Smooth muscle cell (in vitro differentiated cells): Measurements from ENCODE around the gene MESD. TPM values are rescaled to one million over a fixed set of nuclear protein-coding genes. Genes with fewer than 3 reads are reported as not detected.

ENCODE experiments used
- DNase-seq: peaks from one replicate; lab custom pipeline; 2025; ENCODE audit not compliant: unreplicated experiment; lab: John Stamatoyannopoulos, UW
- H2AFZ ChIP-seq: fragments of 200-600 bp; sonication (generic); 2 replicates; pipeline ENCODE4 v1.6.0; 2016; ENCODE audit warnings: antibody characterized with exemption, low read depth, mild to moderate bottlenecking
- H3F3A ChIP-seq: fragments of 200-600 bp; sonication (generic); 2 replicates; pipeline ENCODE4 v1.6.0; 2017; ENCODE audit warnings: antibody characterized with exemption, low read depth
- H3K27ac ChIP-seq: fragments of 200-600 bp; sonication (generic); 2 replicates; pipeline ENCODE4 v1.5.1; 2016; ENCODE audit warnings: low read depth, mild to moderate bottlenecking
- H3K27me3 ChIP-seq: fragments of 200-600 bp; sonication (generic); 2 replicates; pipeline ENCODE4 v1.6.1; 2016; ENCODE audit warnings: low read depth, mild to moderate bottlenecking
- H3K36me3 ChIP-seq: fragments of 200-600 bp; sonication (generic); 2 replicates; pipeline ENCODE4 v1.5.1; 2016; ENCODE audit warnings: low read depth
- H3K4me1 ChIP-seq: fragments of 200-600 bp; sonication (generic); 2 replicates; pipeline ENCODE4 v1.5.1; 2016; ENCODE audit warnings: low read depth
- H3K4me2 ChIP-seq: fragments of 200-600 bp; sonication (generic); 2 replicates; pipeline ENCODE4 v1.6.0; 2016; ENCODE audit warnings: mild to moderate bottlenecking
- H3K4me3 ChIP-seq: fragments of 200-600 bp; sonication (generic); 2 replicates; pipeline ENCODE4 v1.5.1; 2016; ENCODE audit warnings: mild to moderate bottlenecking
- H3K79me2 ChIP-seq: fragments of 200-600 bp; sonication (generic); 2 replicates; pipeline ENCODE4 v1.6.0; 2016; ENCODE audit warnings: low read depth, mild to moderate bottlenecking
- H3K9ac ChIP-seq: fragments of 200-600 bp; sonication (generic); 2 replicates; pipeline ENCODE4 v1.6.0; 2016; ENCODE audit warnings: low read depth
- H3K9me3 ChIP-seq: fragments of 200-600 bp; sonication (generic); replicated peaks from 2 replicates; pipeline ENCODE4 v1.5.1; 2016; ENCODE audit warnings: low read depth
- H4K20me1 ChIP-seq: fragments of 200-600 bp; sonication (generic); 2 replicates; pipeline ENCODE4 v1.6.0; 2016; ENCODE audit warnings: low read depth
- CTCF ChIP-seq: fragments of 200-600 bp; sonication (generic); IDR thresholded peaks from 2 replicates; pipeline ENCODE4 v1.5.1; 2017; ENCODE audit warnings: borderline replicate concordance, mild to moderate bottlenecking, antibody characterized with exemption; ENCODE audit not compliant: insufficient read depth, poor library complexity, severe bottlenecking
- WGBS: methylation state at CpG from one replicate; pipeline ENCODE4 v1.1.7; 2016; ENCODE audit warnings: low lambda C conversion rate; 5-methylcytosine and 5-hydroxymethylcytosine counted together
- polyA plus RNA-seq: library from polyadenylated mRNA; unstranded; fragments of >200 nt; fragmentation: Nextera tagmentation; extraction: Ambion mirVana; gene quantifications from 2 replicates; pipeline ENCODE4 v1.2.1, GENCODE V29; 2016
- total RNA-seq: library from RNA; depleted of rRNA; stranded (reverse); fragments of >200 nt; gene quantifications from 2 replicates; pipeline ENCODE4 v1.2.3, GENCODE V29; 2014

The MESD gene
- total and polyA plus RNA-seq, 2 experiments from 2014 or later = 20.1 to 41.4 TPM

DNA sequence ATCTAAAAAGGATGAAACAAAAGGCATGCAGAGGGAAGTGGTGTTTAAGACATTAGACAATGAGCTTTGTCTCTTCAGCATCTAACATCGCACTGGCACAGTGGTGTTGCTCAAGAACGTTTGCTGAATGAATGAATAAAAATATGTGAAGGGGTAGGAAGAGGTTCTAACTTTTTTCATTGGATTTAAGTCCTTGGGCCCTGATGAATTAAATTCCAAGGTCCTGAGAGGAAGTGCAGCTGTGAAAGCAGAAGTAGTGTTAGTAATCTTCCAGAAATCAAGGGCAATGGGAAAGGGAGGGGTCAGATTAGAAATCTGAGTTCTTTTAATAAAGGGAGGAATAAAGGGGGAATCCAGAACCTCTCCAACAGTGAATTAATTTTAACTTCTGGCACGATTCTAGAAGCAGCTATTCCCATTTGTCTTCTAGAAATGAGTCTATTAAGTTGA is 40.7 kb upstream of the MESD start:
- Histone ChIP-seq H3K9me3 (no peaks in the 10 kb centered on the region), H3K27ac (no peak overlapping the region), H3F3A (no peaks in the 10 kb centered on the region), H3K4me1 (no peaks in the 10 kb centered on the region), H3K9ac (no peak overlapping the region), H3K36me3 (no peaks in the 10 kb centered on the region), H4K20me1 (no peaks in the 10 kb centered on the region), H3K27me3 (no peaks in the 10 kb centered on the region), H3K4me2 (no peak overlapping the region), H3K4me3 (no peak overlapping the region), H2AFZ (no peak overlapping the region), H3K79me2 (no peaks in the 10 kb centered on the region)
- no peak for TF ChIP-seq CTCF
- no peak for DNase-seq
- WGBS = 93% methylated on average over 3 of the region's 3 CpGs

GRCh38 chr15:81029414-81030300 is 40.0 kb upstream of the MESD start:
- no peaks in the 10 kb centered on the region for H4K20me1 ChIP-seq
- no peaks in the 10 kb centered on the region for H3K79me2 ChIP-seq
- no peaks in the 10 kb centered on the region for H3K27me3 ChIP-seq
- H2AFZ ChIP-seq = no peak overlapping the region
- TF ChIP-seq CTCF = no peak
- no peak overlapping the region for H3K9ac ChIP-seq
- WGBS = 78% methylated on average over 3 of the region's 3 CpGs
- H3K4me3 ChIP-seq = no peak overlapping the region
- no peak for DNase-seq
- H3K9me3 ChIP-seq = no peaks in the 10 kb centered on the region
- H3F3A ChIP-seq = no peaks in the 10 kb centered on the region
- no peaks in the 10 kb centered on the region for H3K36me3 ChIP-seq
- H3K4me2 ChIP-seq = no peak overlapping the region
- no peak overlapping the region for H3K27ac ChIP-seq
- no peaks in the 10 kb centered on the region for H3K4me1 ChIP-seq

DNA sequence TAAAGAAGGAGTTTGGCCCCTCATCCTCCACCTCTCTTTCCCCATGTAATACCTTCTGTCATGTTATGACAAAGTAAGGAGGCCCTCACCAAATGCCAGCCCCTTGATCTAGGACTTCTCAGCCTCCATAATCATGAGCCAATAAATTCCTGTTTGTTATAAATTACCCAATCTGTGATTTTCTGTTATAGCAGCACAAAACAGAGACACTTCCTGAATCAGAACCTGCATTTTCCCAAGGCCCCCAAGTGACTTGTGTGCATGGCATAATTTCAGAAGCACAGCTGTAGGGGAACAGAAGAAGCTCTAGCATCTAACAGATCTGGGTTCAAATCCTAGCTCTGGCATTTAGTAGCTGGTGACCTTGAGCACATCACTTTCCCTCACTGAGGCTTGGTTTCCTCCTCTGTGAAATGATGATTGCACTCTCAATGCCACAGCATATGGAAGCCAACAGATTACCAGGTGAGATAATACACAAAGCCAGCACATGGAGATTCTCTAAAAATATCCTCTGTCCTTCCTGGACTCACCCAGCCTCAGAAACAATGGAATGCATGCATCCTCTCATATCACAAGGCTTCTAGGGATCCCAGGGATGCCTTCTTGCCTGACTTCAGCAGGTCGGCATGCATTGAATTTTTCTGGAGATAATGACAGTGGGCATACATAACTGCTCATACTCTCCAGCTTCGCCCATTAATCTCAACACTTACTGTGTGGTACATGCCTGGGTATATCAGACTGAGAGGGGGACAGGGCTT is 37.4 kb upstream of the MESD start:
- DNase-seq = no peak
- 87% methylated on average over 2 of the region's 2 CpGs for WGBS
- no peak overlapping the region for H3K9ac ChIP-seq

More for the DNA sequence above, 37.4 kb upstream of the MESD start:
- H3F3A ChIP-seq = no peaks in the 10 kb centered on the region
- H2AFZ ChIP-seq = no peak overlapping the region
- H3K27ac ChIP-seq = no peak overlapping the region
- no peaks in the 10 kb centered on the region for H3K79me2 ChIP-seq
- no peak for TF ChIP-seq CTCF
- no peaks in the 10 kb centered on the region for H3K36me3 ChIP-seq
- H4K20me1 ChIP-seq = no peaks in the 10 kb centered on the region
- peaks cover 11% of the 10 kb centered on the region for H3K4me1 ChIP-seq
- no peak overlapping the region for H3K4me2 ChIP-seq
- no peak overlapping the region for H3K4me3 ChIP-seq
- no peaks in the 10 kb centered on the region for H3K9me3 ChIP-seq
- no peaks in the 10 kb centered on the region for H3K27me3 ChIP-seq
